ENCODE measurements around the gene FAM163B.

Gene FAM163B

DNA sequence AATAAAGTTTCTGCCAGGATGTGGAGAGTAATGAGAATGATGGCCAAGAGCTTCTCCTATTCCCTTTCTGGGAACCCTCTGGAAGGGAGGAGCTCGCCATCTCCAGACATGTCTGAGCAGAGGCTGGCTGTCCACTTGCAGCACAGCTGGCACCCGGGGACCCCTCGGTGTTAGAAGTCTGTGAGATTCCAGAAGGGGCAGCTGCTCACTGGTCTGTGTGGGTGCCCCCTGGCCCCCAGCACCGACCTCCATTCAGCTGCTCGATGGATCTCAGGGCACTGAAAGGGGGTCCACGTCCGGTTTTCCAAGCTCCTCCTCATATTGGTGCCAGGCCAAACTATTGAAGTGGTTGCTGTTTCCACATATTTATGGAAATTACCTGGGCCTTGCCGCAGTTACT lies 3.6 kb upstream of the FAM163B start:
- H3K4me3 ChIP-seq (ENCODE audit: low read depth, low read length): no peak overlapping the region
- TF ChIP-seq, protein P1, sequence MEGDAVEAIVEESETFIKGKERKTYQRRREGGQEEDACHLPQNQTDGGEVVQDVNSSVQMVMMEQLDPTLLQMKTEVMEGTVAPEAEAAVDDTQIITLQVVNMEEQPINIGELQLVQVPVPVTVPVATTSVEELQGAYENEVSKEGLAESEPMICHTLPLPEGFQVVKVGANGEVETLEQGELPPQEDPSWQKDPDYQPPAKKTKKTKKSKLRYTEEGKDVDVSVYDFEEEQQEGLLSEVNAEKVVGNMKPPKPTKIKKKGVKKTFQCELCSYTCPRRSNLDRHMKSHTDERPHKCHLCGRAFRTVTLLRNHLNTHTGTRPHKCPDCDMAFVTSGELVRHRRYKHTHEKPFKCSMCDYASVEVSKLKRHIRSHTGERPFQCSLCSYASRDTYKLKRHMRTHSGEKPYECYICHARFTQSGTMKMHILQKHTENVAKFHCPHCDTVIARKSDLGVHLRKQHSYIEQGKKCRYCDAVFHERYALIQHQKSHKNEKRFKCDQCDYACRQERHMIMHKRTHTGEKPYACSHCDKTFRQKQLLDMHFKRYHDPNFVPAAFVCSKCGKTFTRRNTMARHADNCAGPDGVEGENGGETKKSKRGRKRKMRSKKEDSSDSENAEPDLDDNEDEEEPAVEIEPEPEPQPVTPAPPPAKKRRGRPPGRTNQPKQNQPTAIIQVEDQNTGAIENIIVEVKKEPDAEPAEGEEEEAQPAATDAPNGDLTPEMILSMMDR (IDR thresholded peaks at IDR 0.05; ENCODE audit: insufficient read depth, low read depth, low read length, missing control alignments): no peak
- no peak for DNase-seq (ENCODE audit: low read depth)

DNA sequence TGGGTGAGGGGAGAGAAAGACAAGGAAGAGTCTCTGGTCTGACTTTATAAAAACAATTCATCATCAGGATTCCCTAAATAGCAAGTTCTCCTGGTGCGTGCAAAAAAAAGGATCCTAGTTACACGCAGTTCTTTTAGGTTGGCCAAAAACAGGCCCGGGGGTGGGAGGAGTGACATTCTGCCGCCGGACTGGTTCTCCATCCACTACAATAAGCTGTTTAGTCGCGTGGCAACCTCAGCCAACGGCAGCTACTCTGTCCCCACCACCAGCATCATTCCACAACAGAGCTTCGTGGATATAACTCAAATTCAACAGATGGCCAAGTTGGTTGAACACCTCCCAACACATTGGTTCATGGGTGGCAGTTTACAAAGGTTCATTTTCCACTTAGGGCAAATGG lies 2.9 kb upstream of the FAM163B start:
- H3K4me3 ChIP-seq (ENCODE audit: low read depth, low read length): no peak overlapping the region
- TF ChIP-seq, protein P1 (IDR thresholded peaks at IDR 0.05; ENCODE audit: insufficient read depth, low read depth, low read length, missing control alignments): no peak
- DNase-seq (ENCODE audit: low read depth): no peak

DNA sequence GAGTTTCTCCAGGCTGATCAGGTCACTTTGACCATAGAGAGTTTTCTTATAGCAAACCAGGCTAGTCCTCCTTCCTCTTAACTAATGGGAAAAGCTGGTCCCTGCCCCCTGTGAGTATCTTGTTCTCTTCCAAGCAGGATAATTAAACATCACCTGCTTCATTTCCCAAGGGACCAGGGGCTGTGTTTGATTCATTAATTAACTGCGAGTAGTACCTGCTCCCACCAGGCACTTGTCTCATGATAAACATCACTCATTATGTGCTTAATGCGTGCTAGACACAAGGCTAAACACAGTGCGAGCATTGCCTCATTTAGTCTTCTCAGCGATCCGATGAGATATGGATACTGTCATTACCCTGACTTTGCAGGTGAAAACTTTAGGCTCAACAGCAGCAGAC lies 1.7 kb upstream of the FAM163B start:
- no peak for DNase-seq (ENCODE audit: low read depth)
- TF ChIP-seq, protein P1 (IDR thresholded peaks at IDR 0.05; ENCODE audit: insufficient read depth, low read depth, low read length, missing control alignments): no peak

DNA sequence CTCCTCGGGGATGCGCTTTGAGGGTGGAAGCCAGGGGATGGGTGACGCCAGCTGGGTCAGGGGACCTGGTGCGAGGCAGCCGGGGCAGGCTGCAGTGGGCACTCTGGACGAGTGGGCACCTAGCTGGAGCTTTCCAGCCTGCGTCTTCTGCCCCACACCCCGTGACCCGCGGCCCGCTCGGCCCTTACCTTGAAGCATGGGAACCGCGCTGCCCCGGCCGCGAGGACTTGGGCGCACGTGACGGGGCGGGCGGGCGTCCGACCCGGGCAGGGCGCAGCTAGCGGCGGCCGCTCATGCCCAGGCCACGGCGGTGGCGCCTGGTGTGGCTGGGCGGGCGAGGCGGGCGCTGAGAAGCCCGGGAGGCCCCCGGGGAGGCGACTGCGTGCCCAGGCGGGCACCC lies 300 bp downstream of the FAM163B start:
- TF ChIP-seq, protein P1 (IDR thresholded peaks at IDR 0.05; ENCODE audit: insufficient read depth, low read depth, low read length, missing control alignments): no peak
- H3K4me3 ChIP-seq (ENCODE audit: low read depth, low read length): no peak overlapping the region
- DNase-seq (ENCODE audit: low read depth): no peak

More for the DNA sequence above, 1.7 kb upstream of the FAM163B start:
- H3K4me3 ChIP-seq (ENCODE audit: low read depth, low read length): no peak overlapping the region

DNA sequence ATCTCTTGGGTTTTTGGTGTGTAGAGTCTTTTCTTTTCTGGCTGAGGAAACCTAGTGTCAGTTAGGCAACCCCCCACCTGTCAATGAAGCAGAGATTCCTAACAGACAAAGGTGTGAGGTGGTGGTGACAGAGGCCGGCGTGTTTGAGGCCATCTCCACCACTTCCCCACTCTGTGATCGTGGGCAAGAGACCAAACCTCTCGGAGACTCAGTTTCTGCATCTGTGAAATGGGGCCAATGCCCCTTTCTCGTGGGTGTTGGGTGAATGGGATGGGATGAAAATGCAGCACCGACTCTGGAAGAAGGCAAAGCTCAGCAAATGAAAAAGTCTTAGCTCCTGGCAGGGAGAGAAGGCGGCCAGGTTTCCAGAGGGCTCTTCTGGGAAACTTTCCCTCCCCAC lies 807 bp downstream of the FAM163B start:
- TF ChIP-seq, protein P1 (IDR thresholded peaks at IDR 0.05; ENCODE audit: insufficient read depth, low read depth, low read length, missing control alignments): no peak
- no peak for DNase-seq (ENCODE audit: low read depth)
- H3K4me3 ChIP-seq (ENCODE audit: low read depth, low read length): no peak overlapping the region

DNA sequence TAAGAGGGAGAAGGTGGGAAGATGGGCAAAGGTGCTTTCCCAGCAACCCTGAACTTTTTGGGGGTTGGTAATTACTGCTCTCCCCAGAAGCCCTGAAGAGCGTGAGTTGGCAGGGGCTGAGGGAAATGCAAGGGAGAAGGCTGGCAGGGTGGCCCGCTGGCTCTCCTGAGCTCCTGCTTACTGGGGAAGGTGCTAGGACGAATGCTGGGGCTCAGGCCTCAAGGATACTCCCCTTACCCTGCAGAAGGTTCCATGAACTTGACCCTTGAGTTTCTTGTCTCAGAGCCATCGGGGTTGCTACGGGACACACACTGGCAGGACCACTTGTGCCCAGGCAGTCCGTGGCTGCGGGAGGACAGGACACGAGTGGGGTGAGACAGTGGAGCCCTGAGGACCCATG lies 1.2 kb downstream of the FAM163B start:
- DNase-seq (ENCODE audit: low read depth): no peak
- no peak overlapping the region for H3K4me3 ChIP-seq (ENCODE audit: low read depth, low read length)
- TF ChIP-seq, protein P1 (IDR thresholded peaks at IDR 0.05; ENCODE audit: insufficient read depth, low read depth, low read length, missing control alignments): no peak

DNA sequence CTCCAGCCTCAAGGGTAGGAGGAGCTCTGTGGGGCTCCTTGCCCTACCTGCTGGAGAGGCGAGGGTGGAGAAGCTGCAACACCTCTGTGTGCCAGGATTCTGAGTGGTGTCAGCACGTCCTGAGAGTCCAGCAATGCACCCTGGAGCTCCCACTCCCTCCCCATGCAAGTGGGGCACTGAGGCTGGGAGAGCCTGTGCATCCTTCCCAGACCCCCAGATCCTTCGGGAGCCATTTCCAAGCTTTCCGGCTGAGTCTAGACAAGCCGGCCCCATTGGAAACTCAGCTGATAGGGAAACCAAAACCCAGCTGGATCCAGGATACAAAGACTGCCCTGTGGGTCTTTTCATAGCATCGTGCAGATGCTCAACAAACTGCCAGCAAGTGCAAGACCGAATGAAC lies 1.8 kb downstream of the FAM163B start:
- no peak overlapping the region for H3K4me3 ChIP-seq (ENCODE audit: low read depth, low read length)
- DNase-seq (ENCODE audit: low read depth): no peak
- TF ChIP-seq, protein P1 (IDR thresholded peaks at IDR 0.05; ENCODE audit: insufficient read depth, low read depth, low read length, missing control alignments): no peak
